ENCODE measurements around the gene MRS2.

DNA sequence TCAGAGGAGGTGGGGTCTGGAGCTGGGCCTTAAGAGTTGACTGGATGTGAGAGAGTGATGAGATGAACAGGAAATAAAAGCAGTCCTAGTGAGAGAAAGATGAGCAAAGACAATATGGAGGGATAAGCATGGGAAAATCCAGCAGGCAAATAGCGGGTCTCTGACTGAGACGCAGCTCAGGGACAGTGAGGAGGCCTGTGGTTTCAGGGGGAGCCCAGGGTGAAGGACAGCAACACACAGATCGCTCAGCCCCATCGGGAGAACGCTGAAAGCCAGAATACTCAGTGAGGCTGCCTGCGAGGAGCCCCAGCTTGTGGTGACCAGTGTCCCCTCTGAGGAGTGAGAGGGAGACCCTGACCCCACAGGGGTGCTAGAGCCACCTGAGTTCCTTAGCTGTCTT, 28.1 kb upstream of the MRS2 start:
- TF ChIP-seq POLR2AphosphoS5 (IDR thresholded peaks at IDR 0.05), result no peak
- TF ChIP-seq, protein P1, sequence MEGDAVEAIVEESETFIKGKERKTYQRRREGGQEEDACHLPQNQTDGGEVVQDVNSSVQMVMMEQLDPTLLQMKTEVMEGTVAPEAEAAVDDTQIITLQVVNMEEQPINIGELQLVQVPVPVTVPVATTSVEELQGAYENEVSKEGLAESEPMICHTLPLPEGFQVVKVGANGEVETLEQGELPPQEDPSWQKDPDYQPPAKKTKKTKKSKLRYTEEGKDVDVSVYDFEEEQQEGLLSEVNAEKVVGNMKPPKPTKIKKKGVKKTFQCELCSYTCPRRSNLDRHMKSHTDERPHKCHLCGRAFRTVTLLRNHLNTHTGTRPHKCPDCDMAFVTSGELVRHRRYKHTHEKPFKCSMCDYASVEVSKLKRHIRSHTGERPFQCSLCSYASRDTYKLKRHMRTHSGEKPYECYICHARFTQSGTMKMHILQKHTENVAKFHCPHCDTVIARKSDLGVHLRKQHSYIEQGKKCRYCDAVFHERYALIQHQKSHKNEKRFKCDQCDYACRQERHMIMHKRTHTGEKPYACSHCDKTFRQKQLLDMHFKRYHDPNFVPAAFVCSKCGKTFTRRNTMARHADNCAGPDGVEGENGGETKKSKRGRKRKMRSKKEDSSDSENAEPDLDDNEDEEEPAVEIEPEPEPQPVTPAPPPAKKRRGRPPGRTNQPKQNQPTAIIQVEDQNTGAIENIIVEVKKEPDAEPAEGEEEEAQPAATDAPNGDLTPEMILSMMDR (IDR thresholded peaks at IDR 0.05), result no peak

All from breast epithelium (tissue), 3 donors.